GM18508 (cell line): ENCODE results near the gene ZNF646.

Experiments
- ATAC-seq: cut with Tn5 transposase; IDR thresholded peaks from one replicate; pipeline ENCODE4 v1.9.1; 2021; ENCODE audit warnings: moderate number of reproducible peaks; ENCODE audit not compliant: insufficient read depth, unreplicated experiment

Gene ZNF646

GRCh38 chr16:31063843-31064611 is 10.2 kb upstream of the ZNF646 start:
- ATAC-seq, result no peak

GRCh38 chr16:31064882-31065461 is 9.2 kb upstream of the ZNF646 start:
- ATAC-seq, result no peak

GRCh38 chr16:31067342-31067741 is 6.9 kb upstream of the ZNF646 start:
- ATAC-seq, result no peak

- ATAC-seq, result no peak
These were observed 2.4 kb upstream of the ZNF646 start for GRCh38 chr16:31071861-31072260.

- no peak for ATAC-seq
These were observed 1.6 kb upstream of the ZNF646 start for GRCh38 chr16:31072540-31073141.

- ATAC-seq, result peak; percentile 25
These were observed 866 bp upstream of the ZNF646 start for GRCh38 chr16:31073142-31073969.

- no peak for ATAC-seq
These were observed 577 bp downstream of the ZNF646 start for GRCh38 chr16:31074814-31075183.

GRCh38 chr16:31076319-31076718 is 2.1 kb downstream of the ZNF646 start:
- no peak for ATAC-seq

- ATAC-seq, result no peak
These were observed 2.8 kb downstream of the ZNF646 start for GRCh38 chr16:31077024-31077423.

- ATAC-seq, result no peak
These were observed 3.6 kb downstream of the ZNF646 start for GRCh38 chr16:31077592-31078396.

- no peak for ATAC-seq
These were observed 4.5 kb downstream of the ZNF646 start for GRCh38 chr16:31078597-31079341.

- no peak for ATAC-seq
These were observed 5.2 kb downstream of the ZNF646 start for GRCh38 chr16:31079342-31079944.

- no peak for ATAC-seq
These were observed 5.9 kb downstream of the ZNF646 start for GRCh38 chr16:31080035-31080629.

GRCh38 chr16:31080756-31081419 is 6.7 kb downstream of the ZNF646 start:
- no peak for ATAC-seq

- no peak for ATAC-seq
These were observed 7.5 kb downstream of the ZNF646 start for GRCh38 chr16:31081428-31082351.

- no peak for ATAC-seq
These were observed 8.3 kb downstream of the ZNF646 start for GRCh38 chr16:31082368-31083045.
